GM19240 (cell line): ENCODE data around the gene CEP170B.
"Not testable (repeated sequence)": the region's sequence is repeated elsewhere in the genome, so short reads cannot be mapped to it uniquely, and the experiment has no call there.

ENCODE experiments used
- DNase-seq: peaks from one replicate; pipeline ENCODE4 v3.0.0; 2011; ENCODE audit warnings: low spot score; ENCODE audit not compliant: insufficient read length

The CEP170B gene

GRCh38 chr14:104941508-104942365 is 76.7 kb downstream of the CEP170B start:
- no peak for DNase-seq

GRCh38 chr14:104942586-104942985 is 77.5 kb downstream of the CEP170B start:
- no peak for DNase-seq

- DNase-seq: not testable (repeated sequence)
These were observed 78.3 kb downstream of the CEP170B start for GRCh38 chr14:104943216-104944015.

GRCh38 chr14:104944016-104944308 is 78.9 kb downstream of the CEP170B start:
- DNase-seq: not testable (repeated sequence)

GRCh38 chr14:104944436-104945205 is 79.6 kb downstream of the CEP170B start:
- DNase-seq: not testable (repeated sequence)

GRCh38 chr14:104945266-104945665 is 80.2 kb downstream of the CEP170B start:
- DNase-seq: not testable (repeated sequence)
